LNCaP clone FGC (cell line): ENCODE data around the gene C19orf81.

Experiments used
- DNase-seq: peaks from one replicate; pipeline ENCODE4 v3.0.0-alpha.2; 2011; ENCODE audit warnings: low read depth
- H3K4me3 ChIP-seq: 2 replicates; pipeline ENCODE4 v1.5.1; 2011; ENCODE audit warnings: mild to moderate bottlenecking, low read depth, low read length, control low read depth
- CTCF ChIP-seq: IDR thresholded peaks from 2 replicates; pipeline ENCODE4 v1.5.1; 2012; ENCODE audit warnings: mild to moderate bottlenecking; ENCODE audit not compliant: control insufficient read depth, insufficient read depth; ENCODE audit errors: extremely low read depth

C19orf81 gene

GRCh38 chr19:50667177-50667758, 18.0 kb downstream of the C19orf81 start:
- no peak for DNase-seq
- no peak overlapping the region for H3K4me3 ChIP-seq
- no peak for TF ChIP-seq CTCF

GRCh38 chr19:50667759-50668231, 18.6 kb downstream of the C19orf81 start:
- H3K4me3 ChIP-seq, result no peak overlapping the region
- no peak for TF ChIP-seq CTCF
- no peak for DNase-seq

- TF ChIP-seq CTCF, result no peak
- no peak for DNase-seq
- H3K4me3 ChIP-seq, result no peak overlapping the region
Measured at GRCh38 chr19:50668416-50668815, 19.2 kb downstream of the C19orf81 start.

- no peak overlapping the region for H3K4me3 ChIP-seq
- no peak for DNase-seq
- no peak for TF ChIP-seq CTCF
Measured at GRCh38 chr19:50668879-50669278, 19.6 kb downstream of the C19orf81 start.

- TF ChIP-seq CTCF, result peak; percentile 74
- DNase-seq, result no peak
- no peak overlapping the region for H3K4me3 ChIP-seq
Measured at GRCh38 chr19:50669302-50670101, 20.3 kb downstream of the C19orf81 start.

- DNase-seq, result no peak
Measured at GRCh38 chr19:50670102-50670380, 20.8 kb downstream of the C19orf81 start.

More at GRCh38 chr19:50670102-50670380, 20.8 kb downstream of the C19orf81 start:
- H3K4me3 ChIP-seq, result no peak overlapping the region
- TF ChIP-seq CTCF, result no peak
